NCI-H128 (cell line): Measurements from ENCODE around the gene CYTH1.
A peak's percentile ranks its signal among the peaks of the same experiment; 100 is the strongest.
"Not testable (repeated sequence)": the region's sequence is repeated elsewhere in the genome, so short reads cannot be mapped to it uniquely, and the experiment has no call there.

Experiments used
- DNase-seq: peaks from one replicate; lab custom pipeline; 2025; ENCODE audit not compliant: unreplicated experiment; lab: John Stamatoyannopoulos, UW

CYTH1 gene

DNA sequence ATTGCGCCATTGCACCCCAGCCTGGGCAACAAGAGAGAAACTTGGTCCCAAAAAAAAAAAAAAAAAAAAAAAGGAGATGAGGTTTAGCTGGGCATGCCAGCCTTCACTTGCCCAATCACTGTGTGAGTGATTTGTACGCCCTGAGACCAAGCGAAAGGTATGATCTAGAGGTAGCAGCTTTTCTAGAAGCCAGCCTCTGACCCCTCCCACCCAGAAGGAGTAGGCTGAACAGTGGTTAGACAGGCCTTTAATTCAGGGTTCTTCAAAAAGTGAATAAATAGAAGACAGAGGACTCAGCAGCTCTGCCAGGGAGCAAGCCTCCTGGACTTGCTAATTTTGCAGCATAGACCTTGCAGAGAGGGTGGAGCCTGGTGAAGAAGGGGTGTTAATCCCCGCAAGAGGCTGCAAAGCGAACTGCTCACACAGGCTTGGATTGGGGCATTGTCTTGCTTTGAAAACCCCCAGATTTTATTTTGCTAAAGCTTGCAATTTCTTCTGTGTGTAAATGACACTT lies 7.1 kb upstream of the CYTH1 start:
- no peak for DNase-seq

DNA sequence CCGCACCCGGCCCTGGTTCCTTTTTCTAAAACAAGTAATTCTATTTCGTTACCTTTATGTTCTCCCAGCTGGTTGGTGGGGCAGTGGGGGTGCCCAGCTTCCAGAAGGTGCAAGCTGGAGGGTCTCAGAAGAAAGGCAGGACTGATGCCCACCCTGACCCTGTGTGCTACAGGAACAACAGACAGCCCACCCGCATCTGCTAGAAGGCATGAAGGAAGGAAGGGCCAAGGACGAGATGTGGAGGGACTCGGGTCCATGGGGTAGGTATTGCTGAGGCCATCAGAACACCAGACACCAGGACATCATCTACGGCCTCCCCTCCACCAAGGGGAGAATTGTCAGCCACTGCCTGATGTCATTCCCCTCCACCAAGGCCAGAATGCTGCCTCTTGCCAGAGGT lies 6.4 kb upstream of the CYTH1 start:
- no peak for DNase-seq

DNA sequence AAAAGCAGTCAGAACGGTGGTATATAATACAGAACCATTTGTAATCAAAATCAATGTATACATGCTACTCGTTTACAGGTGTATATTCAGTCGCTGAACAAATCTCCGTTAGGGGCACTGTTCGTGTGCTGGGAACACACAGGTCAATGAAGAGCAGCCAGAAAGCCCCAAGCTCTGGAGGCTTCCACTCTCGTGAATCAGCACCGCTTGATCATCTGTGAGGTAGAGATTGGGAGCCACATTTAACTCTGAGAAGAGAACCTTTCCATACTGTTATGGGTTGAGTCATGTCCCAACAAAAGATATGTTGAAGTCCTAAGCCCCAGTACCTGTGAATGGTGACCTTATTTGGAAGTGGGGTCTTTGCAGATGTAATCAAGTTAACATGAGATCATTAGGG lies 5.4 kb upstream of the CYTH1 start:
- no peak for DNase-seq

DNA sequence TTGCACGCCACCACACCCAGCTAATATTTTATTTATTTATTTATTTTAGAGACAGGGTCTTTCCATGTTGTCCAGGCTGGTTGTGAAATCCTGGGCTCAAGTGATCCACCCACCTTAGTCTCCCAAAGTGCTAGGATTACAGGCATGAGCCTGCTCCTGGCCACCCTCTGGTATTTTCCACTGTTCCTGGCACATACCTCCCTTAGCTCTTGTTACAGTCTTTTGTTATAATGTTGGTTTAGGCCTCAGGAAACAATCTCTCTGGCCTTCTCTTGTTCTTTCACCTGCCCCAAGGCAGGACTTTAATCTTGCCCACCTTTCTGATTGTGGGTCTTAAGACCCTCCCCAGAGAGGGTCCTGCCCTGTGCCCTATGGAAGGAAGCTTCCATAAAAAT lies 3.6 kb upstream of the CYTH1 start:
- no peak for DNase-seq

DNA sequence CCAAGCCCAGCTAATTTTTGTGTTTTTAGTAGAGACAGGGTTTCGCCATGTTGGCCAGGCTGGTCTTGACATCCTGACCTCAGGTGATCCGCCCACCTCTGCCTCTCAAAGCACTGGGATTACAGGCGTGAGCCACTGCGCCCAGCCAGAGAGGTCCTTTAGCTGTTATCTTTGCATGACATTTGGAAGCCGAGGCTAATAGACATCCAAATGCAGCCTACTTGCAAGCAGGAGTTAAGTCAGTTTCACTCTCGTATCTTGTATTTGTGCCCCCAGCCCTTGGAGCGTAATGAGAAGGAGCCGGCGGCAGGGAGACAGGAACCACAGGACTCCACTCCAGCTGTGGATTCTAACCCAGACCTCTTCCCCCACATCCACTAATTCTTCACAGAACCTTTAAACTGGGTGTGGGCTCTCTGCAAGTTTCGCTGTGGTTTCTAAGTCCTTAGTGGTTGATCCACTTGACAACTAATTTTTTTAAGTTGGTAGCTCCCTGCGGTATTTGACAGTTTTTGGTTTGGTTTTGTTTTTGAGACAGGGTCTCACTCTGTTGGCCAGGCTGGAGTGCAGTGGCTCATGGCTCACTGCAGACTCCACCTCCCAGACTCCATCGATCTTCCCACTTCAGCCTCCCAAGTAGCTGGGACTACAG lies 3.1 kb upstream of the CYTH1 start:
- DNase-seq = no peak

DNA sequence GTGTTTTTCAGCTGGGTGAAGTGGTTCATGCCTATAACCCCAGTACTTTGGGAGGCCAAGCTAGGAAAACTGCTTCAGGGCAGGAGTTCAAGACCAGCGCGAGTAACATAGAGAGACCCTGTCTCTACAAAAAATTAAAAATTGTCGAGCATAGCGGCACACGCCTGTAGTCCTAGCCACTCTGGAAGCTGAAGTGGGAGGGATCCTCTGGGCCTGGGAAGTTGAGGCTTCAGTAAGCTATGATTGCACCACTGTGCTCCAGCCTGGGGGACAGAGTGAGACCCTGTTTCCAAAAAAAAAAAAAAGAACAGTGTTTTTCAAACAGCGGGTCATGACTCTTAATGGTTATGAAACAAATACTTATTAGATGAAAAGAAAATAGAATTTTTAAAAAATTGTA lies 2.3 kb upstream of the CYTH1 start:
- no peak for DNase-seq

DNA sequence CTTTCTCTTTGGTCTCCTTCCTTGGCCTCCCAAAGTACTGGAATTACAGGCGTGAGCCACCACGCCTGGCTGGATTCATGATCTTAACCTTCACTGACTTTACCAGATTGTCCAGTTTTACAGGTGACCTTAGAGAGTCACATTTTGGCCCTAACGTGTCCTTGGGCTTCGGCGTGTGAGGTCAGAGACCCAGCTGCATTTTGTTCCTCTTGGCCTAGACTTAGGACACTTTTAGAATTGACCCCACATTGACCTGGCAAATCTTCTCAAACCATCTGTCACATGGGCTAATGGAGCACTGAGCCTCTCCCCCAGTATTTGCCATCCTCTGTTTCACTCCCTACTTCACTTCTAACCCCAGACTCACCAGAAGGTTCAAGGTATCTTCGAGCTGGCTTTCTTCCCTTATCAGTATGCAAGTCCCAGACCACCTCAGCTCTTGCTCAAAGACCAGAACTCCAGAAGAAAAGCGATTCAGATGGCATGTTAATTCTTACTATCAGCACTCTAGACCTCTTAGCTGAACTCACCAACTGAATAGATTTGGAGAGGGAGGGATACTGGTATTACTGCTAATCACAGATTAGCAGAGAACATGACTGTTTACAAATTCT lies 1.7 kb upstream of the CYTH1 start:
- DNase-seq = no peak

DNA sequence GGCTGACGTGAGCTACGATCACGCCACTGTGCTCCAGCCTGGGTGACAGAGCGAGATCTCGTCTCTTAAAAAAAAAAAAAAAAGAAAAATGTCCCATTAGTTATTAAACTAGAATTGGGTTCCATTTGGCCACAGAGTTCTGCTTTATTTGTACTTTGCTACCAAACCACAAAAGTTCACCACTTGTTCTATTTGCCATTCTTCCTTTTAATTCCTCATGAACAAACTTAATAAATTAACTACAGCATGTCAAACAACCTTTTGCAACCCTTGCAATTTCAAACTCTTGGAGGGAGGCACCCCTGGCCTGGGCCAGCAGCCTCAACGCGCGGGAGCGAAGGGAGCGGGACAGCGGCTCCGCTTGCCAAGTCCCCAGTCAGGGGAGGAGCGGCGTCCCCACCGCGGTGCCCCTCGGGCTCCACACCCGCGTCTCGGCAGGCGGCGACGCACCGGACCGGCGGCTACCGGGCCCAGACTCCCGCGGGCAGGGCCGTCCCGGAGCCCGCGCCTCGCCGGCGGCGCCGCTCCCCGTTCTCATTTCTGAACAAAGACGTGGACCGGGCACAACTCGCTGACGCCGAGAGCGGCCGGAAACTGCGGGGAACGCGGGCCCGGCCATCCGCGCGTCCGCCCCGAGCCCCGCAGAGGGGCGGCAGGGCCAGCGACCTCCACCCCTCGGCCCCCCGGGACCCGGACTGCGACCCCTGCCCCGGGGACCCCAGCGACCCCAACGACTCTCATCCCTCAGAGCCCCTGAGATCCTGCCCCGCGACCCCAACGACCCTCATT lies 775 bp downstream of the CYTH1 start:
- no peak for DNase-seq

DNA sequence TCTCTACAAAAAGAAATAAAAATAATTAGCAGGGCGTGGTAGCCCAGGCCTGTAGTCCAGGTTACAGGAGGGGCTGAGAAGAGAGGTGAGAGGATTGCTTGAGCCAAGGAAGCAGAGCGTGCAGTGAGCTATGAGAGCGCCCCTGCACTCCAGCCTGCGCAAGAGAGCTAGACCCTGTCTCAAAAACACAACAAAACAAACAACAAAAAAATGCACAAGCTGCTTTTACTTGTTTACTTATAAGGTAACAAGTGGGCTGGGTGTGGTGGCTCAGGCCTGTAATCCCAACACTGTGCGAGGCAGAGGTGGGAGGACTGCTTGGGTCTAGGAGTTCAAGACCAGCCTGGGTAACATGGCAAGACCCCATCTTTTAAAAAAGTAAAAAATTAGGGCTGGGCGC lies 1.7 kb downstream of the CYTH1 start:
- no peak for DNase-seq

DNA sequence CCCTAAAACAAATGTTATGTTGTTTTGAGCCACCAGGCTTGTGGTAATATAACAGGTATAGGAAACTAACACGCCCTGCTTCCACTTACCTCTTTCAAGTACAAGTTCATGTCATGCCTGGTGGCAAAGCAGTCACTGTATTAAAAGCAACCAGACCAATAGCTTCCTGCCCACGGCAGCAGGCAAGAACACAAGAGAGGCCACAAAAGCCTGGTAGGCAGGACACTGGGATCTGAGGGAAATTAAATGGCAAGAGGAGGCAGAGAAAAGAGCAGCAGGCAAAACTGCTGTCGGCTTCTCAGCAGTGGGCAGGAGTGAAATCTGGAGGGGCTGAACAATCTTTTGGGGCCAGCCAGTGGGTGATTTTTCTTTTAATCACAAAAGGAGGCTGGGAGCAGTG lies 2.2 kb downstream of the CYTH1 start:
- peak; percentile 8 for DNase-seq

DNA sequence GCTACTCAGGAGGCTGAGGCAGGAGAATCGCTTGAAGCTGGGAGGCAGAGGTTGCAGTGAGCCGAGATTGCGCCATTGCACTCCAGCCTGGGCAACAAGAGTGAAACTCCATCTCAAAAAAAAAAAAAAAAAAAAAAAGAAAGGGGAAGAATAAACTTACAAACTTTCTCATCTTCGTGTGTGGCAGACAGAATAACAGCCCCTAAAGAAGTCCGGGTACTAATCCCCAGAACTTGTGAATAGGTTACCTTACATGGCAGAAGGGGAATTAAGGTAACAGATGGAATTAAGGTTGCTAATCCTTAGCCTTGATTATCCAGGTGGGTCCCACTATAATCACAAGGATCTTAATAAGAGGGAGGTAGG lies 2.8 kb downstream of the CYTH1 start:
- not testable (repeated sequence) for DNase-seq

DNA sequence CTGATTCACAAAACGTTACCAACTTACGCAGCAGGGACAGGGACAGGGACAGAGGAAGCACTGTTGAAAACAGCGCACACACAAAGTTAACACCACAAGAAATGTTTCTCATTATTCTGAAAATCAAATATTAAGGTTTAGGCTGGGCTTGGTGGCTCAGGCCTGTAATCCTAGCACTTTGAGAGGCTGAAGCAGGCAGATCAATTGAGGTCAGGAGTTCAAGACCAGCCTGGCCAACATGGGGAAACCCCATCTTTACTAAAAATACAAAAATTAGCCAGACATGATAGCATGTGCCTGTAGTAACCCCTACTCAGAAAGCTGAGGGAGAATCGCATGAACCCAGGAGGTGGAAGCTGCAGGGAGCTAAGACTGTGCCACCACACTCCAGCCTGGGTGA lies 4.2 kb downstream of the CYTH1 start:
- no peak for DNase-seq

DNA sequence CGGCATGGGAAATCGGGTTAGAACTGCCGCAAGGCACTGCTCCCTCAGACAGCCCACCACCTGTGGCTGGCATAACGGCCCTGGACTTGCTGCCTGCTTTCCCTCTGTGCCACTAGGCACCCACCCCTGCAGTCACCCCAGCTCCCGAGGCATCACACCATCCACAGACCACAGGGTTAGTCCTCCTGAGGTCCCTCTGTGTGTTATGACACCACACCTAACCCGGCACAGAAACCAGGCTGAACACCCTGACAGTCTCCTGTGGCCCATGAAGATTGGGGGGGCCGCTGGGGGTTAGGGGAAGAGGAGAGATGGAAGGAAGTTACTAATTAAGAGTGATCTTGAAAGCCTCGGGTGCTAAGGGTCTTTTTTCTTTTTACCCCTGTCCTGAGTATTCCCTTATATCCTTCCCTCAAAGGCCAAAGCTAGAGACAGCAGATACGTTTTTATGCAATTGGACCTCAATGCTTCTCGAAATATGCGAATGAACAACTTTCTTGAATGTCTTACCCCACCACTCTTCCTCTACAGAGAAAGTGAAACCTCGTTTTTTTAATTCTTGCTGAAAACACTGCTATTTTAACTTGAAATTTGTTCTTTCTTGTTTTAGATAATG lies 7.0 kb downstream of the CYTH1 start:
- no peak for DNase-seq

DNA sequence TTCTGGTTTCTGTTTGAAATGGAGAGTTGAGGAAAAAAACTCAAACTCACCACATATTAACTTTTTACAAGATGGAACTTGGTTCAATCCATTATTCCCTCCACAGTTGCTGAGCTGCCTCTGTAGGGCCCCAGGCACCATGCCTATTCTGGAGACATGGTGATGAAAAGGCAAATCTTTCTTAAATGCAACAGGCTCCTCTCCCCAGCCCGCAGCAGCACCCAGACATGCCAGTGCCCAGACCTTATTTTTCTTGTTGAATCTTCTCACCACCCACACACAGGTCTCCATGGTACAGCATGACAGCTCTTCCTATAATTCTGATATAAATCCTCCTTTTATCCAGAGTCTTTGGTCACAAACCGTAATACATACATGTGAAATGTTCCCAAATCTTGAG lies 7.6 kb downstream of the CYTH1 start:
- DNase-seq = no peak

DNA sequence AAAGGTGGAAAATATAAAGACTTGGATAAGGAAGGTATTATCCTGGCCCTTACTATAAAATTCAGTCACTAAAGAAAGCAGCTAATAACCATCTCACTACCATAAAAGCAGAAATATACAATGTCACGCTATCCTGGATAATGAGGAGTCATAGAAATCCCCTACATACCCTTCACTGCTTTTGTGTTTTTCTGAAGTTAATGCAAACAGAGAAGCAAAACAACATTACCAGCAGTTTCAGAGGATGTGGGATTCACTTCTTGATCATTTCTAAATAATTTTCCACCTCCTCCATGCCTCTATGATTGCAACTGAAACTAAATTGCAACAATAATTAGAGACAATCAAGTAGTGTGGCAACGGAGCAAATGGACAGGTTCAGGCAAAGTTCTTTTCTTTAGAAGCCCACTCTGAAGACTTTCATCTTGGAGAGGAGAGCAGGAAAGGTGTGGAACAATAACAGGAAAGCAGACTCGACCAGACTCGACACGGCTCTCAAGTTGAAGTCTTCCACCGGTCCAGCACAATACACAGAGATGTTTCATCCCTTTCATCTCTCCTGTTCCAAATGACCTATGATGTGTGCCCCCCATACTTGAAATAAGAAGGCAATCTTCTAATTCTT lies 10.2 kb downstream of the CYTH1 start:
- no peak for DNase-seq

DNA sequence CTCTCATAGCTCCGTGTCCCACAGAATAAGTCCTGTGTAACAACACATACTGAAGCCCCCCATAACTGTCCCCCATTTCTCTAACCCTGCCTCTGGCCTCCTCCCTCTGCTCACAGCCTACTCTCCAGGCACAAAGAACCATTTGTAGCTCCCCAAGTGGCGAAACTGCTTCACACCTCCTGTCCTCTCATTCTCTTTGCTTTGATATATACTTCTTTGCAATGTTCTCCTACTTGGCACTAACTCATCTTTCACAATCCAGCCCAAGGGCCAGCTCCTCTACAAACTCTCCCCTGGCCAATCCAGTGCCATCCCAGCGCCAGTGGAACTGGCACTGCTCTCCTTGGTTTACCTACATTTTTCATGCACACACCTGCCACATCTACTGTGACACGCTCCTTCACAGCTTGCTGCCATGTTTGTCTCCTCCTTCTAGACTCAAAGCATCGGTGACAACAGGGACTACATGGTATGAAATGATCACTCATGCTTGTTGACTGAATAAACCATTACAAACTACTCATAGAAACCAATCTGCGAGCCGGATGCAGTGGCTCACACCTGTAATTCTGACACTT lies 12.8 kb downstream of the CYTH1 start:
- DNase-seq = no peak

DNA sequence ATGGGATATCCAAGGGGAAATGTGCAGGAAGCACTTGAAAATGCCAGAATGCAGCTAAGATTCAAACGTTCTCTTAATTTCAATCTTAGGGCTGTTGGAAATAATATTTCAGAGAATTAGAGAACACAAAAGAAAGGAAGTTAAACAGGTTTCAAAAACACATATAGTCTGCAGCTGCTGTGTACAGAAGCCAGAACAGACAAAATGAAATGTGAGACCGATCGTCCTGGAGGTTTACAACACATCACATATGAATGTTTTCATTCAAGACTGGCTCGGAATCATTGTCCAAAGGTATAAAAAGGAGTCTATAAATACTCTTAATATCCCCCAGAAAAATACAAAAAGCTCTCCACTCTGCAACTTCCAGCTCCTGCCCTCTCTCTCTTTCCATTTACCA lies 14.3 kb downstream of the CYTH1 start:
- no peak for DNase-seq

DNA sequence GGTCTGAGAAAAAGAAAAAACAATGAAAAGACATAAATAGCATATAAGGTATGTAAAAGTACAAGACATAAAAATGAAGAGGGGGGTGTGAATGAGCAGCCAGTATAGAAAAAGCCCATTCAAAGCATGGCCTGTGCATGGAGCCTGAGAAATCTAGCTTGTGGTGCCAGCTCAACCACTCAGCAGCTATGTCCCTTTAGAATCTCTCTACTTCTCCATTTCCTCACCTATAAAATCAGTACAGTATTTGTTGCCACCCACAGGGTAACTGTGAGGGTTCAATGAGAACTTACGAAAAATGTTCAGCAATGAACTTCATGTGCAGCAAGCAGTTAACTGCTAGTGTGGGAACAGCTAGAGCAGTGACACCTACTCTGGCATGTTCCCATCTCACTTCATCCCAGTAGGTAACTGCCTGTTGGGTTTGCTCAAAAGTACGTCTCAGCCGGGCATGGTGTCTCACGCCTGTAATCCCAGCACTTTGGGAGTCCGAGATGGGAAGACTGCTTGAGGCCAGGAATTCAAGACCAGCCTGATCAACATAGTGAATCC lies 15.3 kb downstream of the CYTH1 start:
- DNase-seq = no peak

DNA sequence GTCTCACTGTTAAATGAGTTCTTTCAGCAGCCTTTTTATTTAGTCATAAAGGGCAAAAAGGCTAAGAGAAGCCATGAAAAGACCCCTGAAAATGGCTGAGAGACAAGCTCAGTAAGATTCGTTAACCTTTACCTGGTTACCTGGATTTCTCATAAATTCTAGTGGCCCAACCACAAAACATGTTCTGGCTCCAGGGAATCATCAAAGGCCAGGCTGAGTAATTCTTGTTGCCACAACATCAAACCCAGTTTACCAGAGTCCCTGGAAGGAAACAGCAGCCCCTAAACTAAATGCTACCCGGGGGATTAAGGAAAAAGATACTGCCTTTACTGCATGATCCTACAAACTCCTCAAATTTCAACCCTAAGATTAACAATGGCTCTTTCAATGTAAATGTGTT lies 15.8 kb downstream of the CYTH1 start:
- DNase-seq = no peak

DNA sequence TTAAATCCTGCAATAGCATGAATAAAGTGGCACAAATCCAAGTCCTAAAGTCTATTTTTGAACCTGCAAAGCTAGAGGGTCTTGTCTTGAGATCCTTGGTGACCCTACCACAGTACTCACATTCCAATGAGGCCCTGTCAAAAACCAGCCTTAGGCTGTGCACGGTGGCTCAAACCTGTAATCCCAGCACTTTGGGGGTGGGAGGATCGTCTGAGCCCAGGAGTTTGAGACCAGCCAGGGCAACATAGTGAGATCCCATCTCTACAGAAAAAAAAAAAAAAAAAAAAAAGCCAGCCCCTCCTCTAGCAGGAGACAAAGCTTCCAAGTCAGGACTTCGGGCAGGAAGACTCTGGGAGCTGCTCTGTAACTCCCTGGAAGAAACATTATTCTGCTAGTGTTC lies 16.3 kb downstream of the CYTH1 start:
- no peak for DNase-seq

DNA sequence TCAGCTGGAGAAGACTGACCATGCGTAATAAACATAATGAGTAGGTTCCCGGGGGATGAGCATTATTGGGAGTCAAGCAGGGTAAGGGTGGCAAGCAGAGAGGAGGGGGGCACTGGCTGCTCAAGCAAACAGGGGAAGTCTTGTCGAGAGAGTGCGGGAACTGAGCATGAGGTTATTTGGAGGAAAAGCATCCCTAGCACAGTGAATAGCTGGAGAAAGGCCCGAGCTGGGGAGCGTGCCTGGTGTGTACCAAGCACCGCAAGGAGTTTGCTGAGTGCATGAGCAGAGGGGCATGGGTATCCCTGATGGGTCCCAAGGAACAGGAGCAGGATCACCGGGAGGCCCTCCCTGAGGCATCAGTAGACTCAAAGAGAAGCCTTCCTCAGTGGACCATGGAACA lies 17.2 kb downstream of the CYTH1 start:
- DNase-seq = no peak
